DOHH2 (cell line): Measurements from ENCODE around the gene ARIH2.

Source experiments
- H3F3A ChIP-seq: fragments of 200-600 bp; sonication (generic), shearing (Covaris generic); 2 replicates; pipeline ENCODE4 v1.6.0; 2016; ENCODE audit warnings: antibody characterized with exemption, mild to moderate bottlenecking; ENCODE audit not compliant: control insufficient read depth, insufficient read depth
- H3K27ac ChIP-seq: fragments of 200-600 bp; sonication (generic); 2 replicates; pipeline ENCODE4 v1.5.1; 2014; ENCODE audit warnings: low read depth, mild to moderate bottlenecking, low read length, moderate library complexity
- H3K27me3 ChIP-seq: fragments of 200-600 bp; sonication (generic); 2 replicates; pipeline ENCODE4 v1.6.1; 2014; ENCODE audit warnings: mild to moderate bottlenecking, low read length, mixed read lengths; ENCODE audit not compliant: control insufficient read depth
- H3K36me3 ChIP-seq: fragments of 200-600 bp; sonication (generic); 2 replicates; pipeline ENCODE4 v1.6.1; 2014; ENCODE audit warnings: mild to moderate bottlenecking, low read length, moderate library complexity, mixed read lengths; ENCODE audit not compliant: control insufficient read depth
- H3K4me1 ChIP-seq: fragments of 200-600 bp; sonication (generic); 2 replicates; pipeline ENCODE4 v1.6.1; 2014; ENCODE audit warnings: mild to moderate bottlenecking, low read length, mixed read lengths; ENCODE audit not compliant: control insufficient read depth
- H3K4me2 ChIP-seq: fragments of 200-600 bp; sonication (generic); 2 replicates; pipeline ENCODE4 v1.6.0; 2014; ENCODE audit warnings: mild to moderate bottlenecking, low read length, moderate library complexity
- H3K4me3 ChIP-seq: fragments of 200-600 bp; sonication (generic); 2 replicates; pipeline ENCODE4 v1.5.1; 2014; ENCODE audit warnings: mild to moderate bottlenecking, low read length, mixed read lengths
- H3K79me2 ChIP-seq: fragments of 200-600 bp; sonication (generic); 2 replicates; pipeline ENCODE4 v1.6.1; 2014; ENCODE audit warnings: mild to moderate bottlenecking, low read length, mixed read lengths; ENCODE audit not compliant: control insufficient read depth
- H3K9me2 ChIP-seq: fragments of 200-600 bp; sonication (generic); replicated peaks from 2 replicates; pipeline ENCODE4 v1.6.1; 2014; ENCODE audit warnings: mild to moderate bottlenecking, low read length, mixed read lengths; ENCODE audit not compliant: control insufficient read depth
- H3K9me3 ChIP-seq: fragments of 200-600 bp; sonication (generic); 2 replicates; pipeline ENCODE4 v1.6.1; 2014; ENCODE audit warnings: antibody characterized with exemption, low read length, mixed read lengths; ENCODE audit not compliant: control insufficient read depth, insufficient read depth
- H4K20me1 ChIP-seq: fragments of 200-600 bp; sonication (generic); 2 replicates; pipeline ENCODE4 v1.6.0; 2014; ENCODE audit warnings: low read depth, mild to moderate bottlenecking, antibody characterized with exemption, low read length, moderate library complexity; ENCODE audit not compliant: control insufficient read depth, insufficient read depth
- EZH2phosphoT487 ChIP-seq: fragments of 200-600 bp; sonication (generic); IDR thresholded peaks from 2 replicates; pipeline ENCODE4 v1.6.1; 2017; ENCODE audit warnings: borderline replicate concordance, mild to moderate bottlenecking, antibody characterized with exemption, low read length, moderate library complexity, mixed read lengths
- TF ChIP-seq, protein P1 (sequence below): fragments of 200-600 bp; sonication (generic); IDR thresholded peaks from one replicate; pipeline ENCODE4 v1.5.1; 2014; ENCODE audit warnings: antibody characterized with exemption, mild to moderate bottlenecking, low read depth, low read length; ENCODE audit not compliant: poor library complexity, severe bottlenecking

The ARIH2 gene

DNA sequence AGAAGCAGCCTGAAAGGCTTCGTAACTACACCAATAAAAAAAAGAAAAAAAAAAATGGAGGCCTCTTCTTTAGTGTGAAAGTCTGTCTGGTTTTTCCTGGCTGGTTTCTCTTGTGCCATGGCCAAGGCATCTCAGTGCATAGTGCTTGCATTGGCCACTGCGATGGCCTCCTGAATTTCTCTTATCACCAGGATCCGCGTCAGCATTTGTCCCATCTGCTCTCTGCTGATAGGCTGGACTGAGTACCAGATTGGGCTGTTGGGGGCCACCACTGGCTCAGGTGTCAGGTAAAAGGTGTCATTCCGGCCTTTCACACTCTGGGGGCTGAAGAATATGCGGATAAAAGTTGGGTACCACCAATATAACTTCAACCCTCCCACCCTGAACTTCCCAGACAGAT lies 111.7 kb downstream of the ARIH2 start:
- Histone ChIP-seq H3K4me2 (no peak overlapping the region), H3K4me3 (no peak overlapping the region), H4K20me1 (peaks cover 4% of the 10 kb centered on the region; the same call in 1 of the 2 replicates), H3K27me3 (no peaks in the 10 kb centered on the region), H3K27ac (0 out of 2 replicates have a peak overlapping the region, but pooled peaks have one; percentile 21), H3K79me2 (peaks cover 40% of the 10 kb centered on the region), H3F3A (peaks cover 36% of the 10 kb centered on the region), H3K9me2 (no peaks in the 10 kb centered on the region), H3K9me3 (no peaks in the 10 kb centered on the region), H3K36me3 (peaks cover 93% of the 10 kb centered on the region), H3K4me1 (peaks cover 38% of the 10 kb centered on the region)
- TF ChIP-seq EZH2phosphoT487, result no peak
- TF ChIP-seq, protein P1, sequence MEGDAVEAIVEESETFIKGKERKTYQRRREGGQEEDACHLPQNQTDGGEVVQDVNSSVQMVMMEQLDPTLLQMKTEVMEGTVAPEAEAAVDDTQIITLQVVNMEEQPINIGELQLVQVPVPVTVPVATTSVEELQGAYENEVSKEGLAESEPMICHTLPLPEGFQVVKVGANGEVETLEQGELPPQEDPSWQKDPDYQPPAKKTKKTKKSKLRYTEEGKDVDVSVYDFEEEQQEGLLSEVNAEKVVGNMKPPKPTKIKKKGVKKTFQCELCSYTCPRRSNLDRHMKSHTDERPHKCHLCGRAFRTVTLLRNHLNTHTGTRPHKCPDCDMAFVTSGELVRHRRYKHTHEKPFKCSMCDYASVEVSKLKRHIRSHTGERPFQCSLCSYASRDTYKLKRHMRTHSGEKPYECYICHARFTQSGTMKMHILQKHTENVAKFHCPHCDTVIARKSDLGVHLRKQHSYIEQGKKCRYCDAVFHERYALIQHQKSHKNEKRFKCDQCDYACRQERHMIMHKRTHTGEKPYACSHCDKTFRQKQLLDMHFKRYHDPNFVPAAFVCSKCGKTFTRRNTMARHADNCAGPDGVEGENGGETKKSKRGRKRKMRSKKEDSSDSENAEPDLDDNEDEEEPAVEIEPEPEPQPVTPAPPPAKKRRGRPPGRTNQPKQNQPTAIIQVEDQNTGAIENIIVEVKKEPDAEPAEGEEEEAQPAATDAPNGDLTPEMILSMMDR, result no peak

DNA sequence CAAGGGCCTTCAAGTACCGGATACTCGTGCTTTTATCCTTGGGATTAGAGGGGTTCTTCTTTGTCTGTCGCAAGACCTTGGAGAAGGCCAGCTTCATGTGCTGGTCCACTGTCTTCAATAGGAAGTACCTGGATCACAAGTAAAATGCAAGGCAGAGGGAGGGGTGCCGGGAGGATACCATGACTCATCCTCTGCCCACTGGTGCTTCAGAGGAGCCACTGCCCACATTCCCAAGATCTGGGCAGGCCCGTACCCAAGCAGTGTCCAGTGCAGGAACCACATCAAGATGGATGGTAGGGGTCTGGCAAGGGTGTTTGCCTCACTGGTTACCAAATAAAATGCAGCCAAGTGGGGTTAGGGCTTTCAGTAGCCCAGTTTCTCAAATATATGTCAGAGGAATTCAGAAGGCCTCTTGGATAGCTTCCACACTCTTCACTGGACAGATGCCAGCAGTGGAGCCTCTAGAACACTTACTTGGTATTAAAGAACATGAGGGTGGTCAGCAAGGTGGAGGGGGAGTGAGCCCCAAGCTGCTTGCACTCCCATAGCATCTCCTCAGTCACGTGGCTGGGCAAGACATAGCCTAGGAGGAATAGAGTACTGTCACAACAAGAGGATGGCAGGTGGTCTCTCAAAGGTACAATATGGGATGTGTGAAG lies 114.1 kb downstream of the ARIH2 start:
- Histone ChIP-seq H3K9me2 (no peaks in the 10 kb centered on the region), H3K9me3 (no peaks in the 10 kb centered on the region), H3K4me1 (peaks cover 14% of the 10 kb centered on the region), H3K27ac (no peak overlapping the region), H3K79me2 (peaks cover 15% of the 10 kb centered on the region), H3K4me2 (no peak overlapping the region), H3K27me3 (no peaks in the 10 kb centered on the region), H3K4me3 (no peak overlapping the region), H3K36me3 (peaks cover 83% of the 10 kb centered on the region), H3F3A (peaks cover 27% of the 10 kb centered on the region), H4K20me1 (peaks cover 2% of the 10 kb centered on the region; the same call in 1 of the 2 replicates)
- TF ChIP-seq, protein P1, result no peak
- no peak for TF ChIP-seq EZH2phosphoT487

DNA sequence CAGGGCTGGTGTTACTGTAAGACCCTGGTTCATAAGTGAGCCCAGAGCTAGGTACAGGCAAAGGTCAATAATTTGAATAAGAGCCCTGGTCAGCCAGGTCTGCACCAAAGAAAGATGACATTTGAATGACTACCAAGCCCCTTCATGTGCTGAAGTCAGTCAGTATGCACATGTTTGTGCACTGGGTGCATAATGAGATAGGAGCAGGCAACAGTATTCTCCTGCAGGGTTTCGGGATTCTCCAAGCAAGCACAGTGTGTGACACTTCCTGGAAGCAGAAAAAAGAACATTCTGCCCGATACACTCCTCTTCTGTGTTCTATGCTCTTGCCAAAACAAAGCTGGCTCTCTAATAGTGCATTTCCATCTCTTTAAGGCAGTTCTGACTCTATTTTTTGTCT lies 116.0 kb downstream of the ARIH2 start:
- Histone ChIP-seq H3K79me2 (no peaks in the 10 kb centered on the region; the same call in 1 of the 2 replicates), H3K27ac (no peak overlapping the region), H3K4me3 (no peak overlapping the region), H3K36me3 (peaks cover 66% of the 10 kb centered on the region), H3F3A (peaks cover 20% of the 10 kb centered on the region), H4K20me1 (no peaks in the 10 kb centered on the region; the same call in 1 of the 2 replicates), H3K27me3 (no peaks in the 10 kb centered on the region), H3K4me1 (peaks cover 2% of the 10 kb centered on the region), H3K4me2 (no peak overlapping the region), H3K9me3 (no peaks in the 10 kb centered on the region), H3K9me2 (no peaks in the 10 kb centered on the region)
- TF ChIP-seq, protein P1, result no peak
- no peak for TF ChIP-seq EZH2phosphoT487
